SK-N-SH (cell line): ENCODE data around the gene MCAM. TPM values are rescaled to one million over a fixed set of nuclear protein-coding genes. Genes with fewer than 3 reads are reported as not detected.

Experiments used
- CTCF ChIA-PET: fragments of 300-600, 350-600 bp; formaldehyde crosslinking; extraction: SDS; loops from one replicate; lab custom pipeline; 2021; lab: Yijun Ruan, JAX
- POLR2A ChIA-PET: fragments of 350-600 bp; sonication (Branson Sonifier 250); formaldehyde crosslinking; extraction: SDS; loops from one replicate; lab custom pipeline; 2020; ENCODE audit warnings: antibody characterized with exemption, inconsistent platforms; lab: Yijun Ruan, JAX
- DNase-seq: peaks from one replicate; pipeline ENCODE4 v3.0.0; 2012
- H2AFZ ChIP-seq: fragments of 200-600 bp; sonication (generic); 2 replicates; pipeline ENCODE4 v1.8.1; 2016; ENCODE audit warnings: antibody characterized with exemption, mild to moderate bottlenecking, low read depth
- H3F3A ChIP-seq: fragments of 200-600 bp; sonication (generic); replicated peaks from 2 replicates; pipeline ENCODE3; 2016; ENCODE audit warnings: antibody characterized with exemption, mild to moderate bottlenecking; ENCODE audit not compliant: insufficient read depth
- H3K27ac ChIP-seq, 2 experiments: fragments of 200-500 bp in 1 of 2; fragments of 200-600 bp in 1 of 2; sonication (Bioruptor generic) in 1 of 2; sonication (generic), shearing (Covaris generic) in 1 of 2; 2 replicates each; pipeline versions ENCODE4 v1.5.1 to v1.6.1; 2014 to 2016; ENCODE audit warnings: low read depth in 2 of 2, inconsistent platforms in 1 of 2, low read length in 1 of 2, mild to moderate bottlenecking in 1 of 2, mixed read lengths in 1 of 2
- H3K27me3 ChIP-seq: fragments of 200-600 bp; sonication (generic), shearing (Covaris generic); 2 replicates; pipeline ENCODE4 v1.6.1; 2016; ENCODE audit warnings: mixed run types; ENCODE audit not compliant: insufficient read depth
- H3K36me3 ChIP-seq, 2 experiments: fragments of 200-500 bp in 1 of 2; fragments of 200-600 bp in 1 of 2; sonication (Bioruptor generic) in 1 of 2; sonication (generic) in 1 of 2; replicated peaks in 1 of 2; 2 replicates each; pipeline versions ENCODE3 to v1.5.1; 2014 to 2016; ENCODE audit warnings: low read length in 1 of 2, mild to moderate bottlenecking in 1 of 2; ENCODE audit not compliant: insufficient read depth in 2 of 2, control insufficient read depth in 1 of 2
- H3K4me1 ChIP-seq, 2 experiments: fragments of 200-500 bp in 1 of 2; fragments of 200-600 bp in 1 of 2; sonication (Bioruptor generic) in 1 of 2; sonication (generic), shearing (Covaris generic) in 1 of 2; 2 replicates each; pipeline versions ENCODE4 v1.5.1 to v1.6.1; 2014 to 2016; ENCODE audit warnings: low read depth in 1 of 2, low read length in 1 of 2, mixed run types in 1 of 2; ENCODE audit not compliant: insufficient read depth in 2 of 2, control insufficient read depth in 1 of 2
- H3K4me2 ChIP-seq: fragments of 200-600 bp; sonication (generic), shearing (Covaris generic); 2 replicates; pipeline ENCODE4 v1.6.1; 2017; ENCODE audit warnings: mixed run types
- H3K4me3 ChIP-seq, 2 experiments: fragments of 200-500 bp in 1 of 2; fragments of 200-600 bp in 1 of 2; sonication (Bioruptor generic) in 1 of 2; sonication (generic), shearing (Covaris generic) in 1 of 2; 2 replicates each; pipeline versions ENCODE4 v1.5.1 to v1.8.1; 2014 to 2016; ENCODE audit warnings: low read depth in 2 of 2, inconsistent platforms in 1 of 2, low read length in 1 of 2, mild to moderate bottlenecking in 1 of 2, mixed read lengths in 1 of 2, moderate library complexity in 1 of 2
- H3K79me2 ChIP-seq: fragments of 200-600 bp; sonication (generic); 2 replicates; pipeline ENCODE4 v1.8.1; 2017; ENCODE audit warnings: mild to moderate bottlenecking; ENCODE audit not compliant: insufficient read depth
- H3K9ac ChIP-seq: fragments of 200-600 bp; sonication (generic); 2 replicates; pipeline ENCODE4 v1.6.1; 2017; ENCODE audit warnings: mixed run types
- H3K9me2 ChIP-seq: fragments of 200-600 bp; sonication (generic); 2 replicates; pipeline ENCODE4 v1.6.1; 2017; ENCODE audit warnings: mixed run types
- H3K9me3 ChIP-seq: fragments of 200-600 bp; sonication (generic); 2 replicates; pipeline ENCODE4 v1.6.1; 2017; ENCODE audit warnings: mixed run types, mild to moderate bottlenecking, moderate library complexity
- H4K20me1 ChIP-seq: fragments of 200-600 bp; sonication (generic); 2 replicates; pipeline ENCODE4 v1.6.1; 2017; ENCODE audit warnings: mild to moderate bottlenecking, mixed run types; ENCODE audit not compliant: insufficient read depth
- ELF1 ChIP-seq: IDR thresholded peaks from 2 replicates; pipeline ENCODE4 v1.4.0; 2012
- IRF3 ChIP-seq: fragments of 150-350 bp; IDR thresholded peaks from 2 replicates; pipeline ENCODE4 v1.6.1; 2016; ENCODE audit warnings: mild to moderate bottlenecking, low read depth, low read length
- MAX ChIP-seq: IDR thresholded peaks from 2 replicates; pipeline ENCODE4 v1.4.0; 2012; ENCODE audit warnings: low read depth
- NFIC ChIP-seq: IDR thresholded peaks from 2 replicates; pipeline ENCODE4 v1.4.0; 2012; ENCODE audit warnings: borderline replicate concordance
- PBX3 ChIP-seq: IDR thresholded peaks from 2 replicates; pipeline ENCODE4; 2012
- RFX5 ChIP-seq: IDR thresholded peaks from 2 replicates; pipeline ENCODE4 v1.6.1; 2012; ENCODE audit warnings: mild to moderate bottlenecking, improper control_type of control experiment, low read length
- RXRA ChIP-seq: IDR thresholded peaks from 2 replicates; pipeline ENCODE4 v1.4.0; 2012; ENCODE audit warnings: low read depth, mild to moderate bottlenecking, borderline replicate concordance
- SMC3 ChIP-seq: IDR thresholded peaks from 2 replicates; pipeline ENCODE4 v1.6.1; 2012; ENCODE audit warnings: low read depth, low read length, improper control_type of control experiment
- TAF1 ChIP-seq: IDR thresholded peaks from 2 replicates; pipeline ENCODE4 v1.6.1; 2012; ENCODE audit warnings: low read depth, mild to moderate bottlenecking, low read length, moderate library complexity, borderline replicate concordance
- TEAD4 ChIP-seq: IDR thresholded peaks from 2 replicates; pipeline ENCODE4 v1.4.0; 2012; ENCODE audit warnings: mild to moderate bottlenecking, borderline replicate concordance; ENCODE audit not compliant: insufficient read depth
- USF2 ChIP-seq: fragments of 150-350 bp; IDR thresholded peaks from 2 replicates; pipeline ENCODE4 v1.6.1; 2017; ENCODE audit warnings: antibody characterized with exemption, low read length, low read depth, borderline replicate concordance
- WGBS: methylation state at CpG from one replicate; pipeline ENCODE4 v1.1.6; 2017; ENCODE audit warnings: low lambda C conversion rate; 5-methylcytosine and 5-hydroxymethylcytosine counted together
- polyA plus RNA-seq, 3 experiments: library from polyadenylated mRNA; depleted of rRNA; stranded (reverse); fragments of >200 nt; gene quantifications; 2 replicates each; pipeline ENCODE4 v1.2.3, GENCODE V29; 2012

Gene MCAM
- polyA plus RNA-seq, 1 of the 3 experiments (the other 2 are of a cell fraction): 22.8 TPM

- ChIA-PET POLR2A (no interaction called here), CTCF (interaction anchor here (0.8 to 4.6 kb wide), 9 partner anchors 12 to 184 kb away, joined by 3 to 18 read pairs (median 4); partner anchors contain the start of gene CBL)
- Histone ChIP-seq H3K27ac (no peak overlapping the region; a peak in 1 of 4 replicates), H3K4me1 (peaks cover 12 to 31% of the 10 kb centered on the region in 2 experiments; a peak in 2 of 4 replicates), H3K9me2 (no peaks in the 10 kb centered on the region), H3K36me3 (no peaks in the 10 kb centered on the region), H2AFZ (peak overlapping the region; percentile 62; the same call in 1 of the 2 replicates), H4K20me1 (no peaks in the 10 kb centered on the region), H3K9ac (no peak overlapping the region), H3K9me3 (no peaks in the 10 kb centered on the region), H3K79me2 (no peaks in the 10 kb centered on the region), H3K27me3 (no peaks in the 10 kb centered on the region), H3K4me3 (no peak overlapping the region), H3F3A (peaks cover 7% of the 10 kb centered on the region), H3K4me2 (no peak overlapping the region; the same call in 1 of the 2 replicates)
- DNase-seq: peak; percentile 47
- WGBS: 77% methylated on average over 21 of the region's 22 CpGs
- TF ChIP-seq IRF3: no peak
- no peak for TF ChIP-seq ELF1
- no peak for TF ChIP-seq MAX
- no peak for TF ChIP-seq SMC3
- no peak for TF ChIP-seq NFIC
- TF ChIP-seq USF2: no peak
- TF ChIP-seq TEAD4: no peak
- TF ChIP-seq TAF1: no peak
- no peak for TF ChIP-seq PBX3
- no peak for TF ChIP-seq RFX5
- no peak for TF ChIP-seq RXRA
These were observed 1.6 kb upstream of the MCAM start for GRCh38 chr11:119318240-119319135.
